OCI-LY7 (cell line): ENCODE measurements around the gene ZNF239. TPM values are rescaled to one million over a fixed set of nuclear protein-coding genes. Genes with fewer than 3 reads are reported as not detected.
"Not testable (repeated sequence)": the region's sequence is repeated elsewhere in the genome, so short reads cannot be mapped to it uniquely, and the experiment has no call there.

Experiments
- BruUV-seq: library from RNA; stranded (reverse); fragments of 400-500 nt; replicated peaks from 2 replicates; lab custom pipeline; 2021; lab: Mats Ljungman, UMichigan
- CTCF ChIA-PET: fragments of 300-600 bp; sonication (Branson Sonifier 250); formaldehyde crosslinking; loops from one replicate; lab custom pipeline; 2022; ENCODE audit warnings: antibody characterized with exemption; ENCODE audit not compliant: unreplicated experiment; lab: Charles Lee
- POLR2A ChIA-PET: fragments of 300-600 bp; sonication (Branson Sonifier 250); formaldehyde crosslinking; loops from one replicate; lab custom pipeline; 2022; ENCODE audit warnings: antibody characterized with exemption; lab: Charles Lee
- DNase-seq: peaks from one replicate; pipeline ENCODE4 v3.0.0-alpha.2; 2015; ENCODE audit warnings: low spot score
- H2AFZ ChIP-seq: fragments of 200-600 bp; sonication (generic), shearing (Covaris generic); 2 replicates; pipeline ENCODE4 v1.6.1; 2014; ENCODE audit warnings: mild to moderate bottlenecking, antibody characterized with exemption, low read length, moderate library complexity
- H3K27ac ChIP-seq: fragments of 200-600 bp; sonication (generic); 2 replicates; pipeline ENCODE4 v1.5.1; 2014; ENCODE audit warnings: mixed run types, low read depth, mild to moderate bottlenecking, moderate library complexity, low read length, inconsistent platforms; ENCODE audit not compliant: poor library complexity, severe bottlenecking
- H3K36me3 ChIP-seq: fragments of 200-600 bp; sonication (generic); 2 replicates; pipeline ENCODE4 v1.6.1; 2014; ENCODE audit warnings: mild to moderate bottlenecking, antibody characterized with exemption, low read length, moderate library complexity, mixed read lengths; ENCODE audit not compliant: insufficient read depth
- H3K4me1 ChIP-seq: fragments of 200-600 bp; sonication (generic); 2 replicates; pipeline ENCODE4 v1.5.1; 2014; ENCODE audit warnings: mild to moderate bottlenecking, low read length; ENCODE audit not compliant: insufficient read depth, poor library complexity, severe bottlenecking
- H3K4me2 ChIP-seq: fragments of 200-600 bp; sonication (generic); 2 replicates; pipeline ENCODE4 v1.6.1; 2014; ENCODE audit warnings: mild to moderate bottlenecking, low read length
- H3K4me3 ChIP-seq: fragments of 200-600 bp; sonication (generic); 2 replicates; pipeline ENCODE4 v1.5.1; 2014; ENCODE audit warnings: mild to moderate bottlenecking, low read depth, low read length; ENCODE audit not compliant: poor library complexity, severe bottlenecking
- H3K79me2 ChIP-seq: fragments of 200-600 bp; sonication (generic); 2 replicates; pipeline ENCODE4 v1.6.1; 2016; ENCODE audit warnings: low read depth, mild to moderate bottlenecking, low read length, moderate library complexity, mixed read lengths; ENCODE audit not compliant: insufficient read depth
- H3K9me2 ChIP-seq: fragments of 200-600 bp; sonication (generic); 2 replicates; pipeline ENCODE4 v1.6.1; 2016; ENCODE audit warnings: mild to moderate bottlenecking, low read length, mixed read lengths; ENCODE audit not compliant: insufficient read depth
- H3K9me3 ChIP-seq: fragments of 200-600 bp; sonication (generic); 2 replicates; pipeline ENCODE4 v1.6.1; 2014; ENCODE audit warnings: mild to moderate bottlenecking, mixed run types, low read length, mixed read lengths
- H4K20me1 ChIP-seq: fragments of 200-600 bp; sonication (generic); 2 replicates; pipeline ENCODE4 v1.6.1; 2014; ENCODE audit warnings: mild to moderate bottlenecking, antibody characterized with exemption, low read length, moderate library complexity, mixed read lengths; ENCODE audit not compliant: insufficient read depth
- CTCF ChIP-seq: fragments of 200-600 bp; sonication (generic); conservative IDR thresholded peaks from 2 replicates; pipeline ENCODE4 v1.5.1; 2014; ENCODE audit warnings: mild to moderate bottlenecking, antibody characterized with exemption, low read length, moderate library complexity, mixed read lengths
- EZH2phosphoT487 ChIP-seq: fragments of 200-600 bp; sonication (generic); IDR thresholded peaks from 2 replicates; pipeline ENCODE4 v1.6.1; 2018; ENCODE audit warnings: low read depth, borderline replicate concordance, mild to moderate bottlenecking, mixed run types, antibody characterized with exemption, low read length, moderate library complexity, mixed read lengths
- intact Hi-C: fragments of 100-400 bp; cut with micrococcal nuclease; formaldehyde crosslinking; loops from one replicate; pipeline ENCODE4 v1.10.0; 2022; ENCODE audit not compliant: unreplicated experiment
- total RNA-seq, 2 experiments: library from RNA; depleted of rRNA in 1 of 2; stranded (reverse); fragments of >200 nt in 1 of 2; shearing (Covaris generic) in 1 of 2; gene quantifications; 2 replicates each; pipeline ENCODE4 v1.2.3, GENCODE V29; 2014 to 2022

Gene ZNF239
- total RNA-seq, 2 experiments from 2014 or later: not detected

- no peak overlapping the region for H3K4me3 ChIP-seq
Measured at GRCh38 chr10:43570971-43571370, 3.4 kb downstream of the ZNF239 start.

GRCh38 chr10:43569681-43570080 lies 4.7 kb downstream of the ZNF239 start:
- Histone ChIP-seq H3K4me2 (no peak overlapping the region), H3K4me3 (no peak overlapping the region), H3K27ac (no peak overlapping the region), H3K36me3 (no peaks in the 10 kb centered on the region), H3K9me3 (no peaks in the 10 kb centered on the region), H3K79me2 (no peaks in the 10 kb centered on the region), H3K4me1 (no peaks in the 10 kb centered on the region), H2AFZ (no peak overlapping the region), H3K9me2 (no peaks in the 10 kb centered on the region), H4K20me1 (no peaks in the 10 kb centered on the region)
- ChIA-PET POLR2A (interaction anchor here (0.7 kb wide), 1 partner anchor 46 kb away, joined by 3 read pairs; no protein-coding TSS in a partner anchor), CTCF (no interaction called here)
- intact Hi-C loops: no loop called here
- no peak for DNase-seq
- TF ChIP-seq CTCF (no peak), EZH2phosphoT487 (no peak)
- BruUV-seq: no TSS peak

More at GRCh38 chr10:43570971-43571370, 3.4 kb downstream of the ZNF239 start:
- TF ChIP-seq CTCF (no peak), EZH2phosphoT487 (no peak)
- Histone ChIP-seq H4K20me1 (no peaks in the 10 kb centered on the region), H3K9me2 (no peaks in the 10 kb centered on the region), H3K27ac (no peak overlapping the region), H3K79me2 (no peaks in the 10 kb centered on the region), H3K36me3 (no peaks in the 10 kb centered on the region), H3K4me1 (no peaks in the 10 kb centered on the region), H3K4me2 (no peak overlapping the region), H2AFZ (no peak overlapping the region), H3K9me3 (no peaks in the 10 kb centered on the region)
- ChIA-PET CTCF (no interaction called here), POLR2A (interaction anchor here (0.7 kb wide), 1 partner anchor 76 kb away, joined by 3 read pairs; no protein-coding TSS in a partner anchor)
- no peak for DNase-seq
- intact Hi-C loops: no loop called here
- no TSS peak for BruUV-seq

GRCh38 chr10:43557214-43557613 lies 17.2 kb downstream of the ZNF239 start:
- POLR2A ChIA-PET: no interaction called here
- DNase-seq: no peak
- intact Hi-C loops: no loop called here
- H3K4me3 ChIP-seq: no peak overlapping the region
- H3K79me2 ChIP-seq: no peaks in the 10 kb centered on the region
- H3K27ac ChIP-seq: no peak overlapping the region
- H3K9me2 ChIP-seq: no peaks in the 10 kb centered on the region
- no peaks in the 10 kb centered on the region for H4K20me1 ChIP-seq
- TF ChIP-seq EZH2phosphoT487 (no peak), CTCF (no peak)
- no peak overlapping the region for H2AFZ ChIP-seq
- CTCF ChIA-PET: no interaction called here
- no peaks in the 10 kb centered on the region for H3K4me1 ChIP-seq
- no peaks in the 10 kb centered on the region for H3K36me3 ChIP-seq
- no TSS peak for BruUV-seq
- H3K9me3 ChIP-seq: no peaks in the 10 kb centered on the region
- no peak overlapping the region for H3K4me2 ChIP-seq

GRCh38 chr10:43543746-43544145 lies 30.7 kb downstream of the ZNF239 start:
- H3K27ac ChIP-seq, BruUV-seq, H4K20me1 ChIP-seq, CTCF ChIA-PET, H3K4me2 ChIP-seq, DNase-seq, H3K4me1 ChIP-seq, intact Hi-C loops, H3K4me3 ChIP-seq, H3K36me3 ChIP-seq, H2AFZ ChIP-seq, H3K9me3 ChIP-seq, H3K9me2 ChIP-seq, H3K79me2 ChIP-seq: not testable (repeated sequence)
- POLR2A ChIA-PET: interaction anchor here (0.6 kb wide), 1 partner anchor 28 kb away, joined by 3 read pairs; no protein-coding TSS in a partner anchor
